Mononuclear cell (primary cell): Measurements from ENCODE around the gene MOB2. TPM values are rescaled to one million over a fixed set of nuclear protein-coding genes. Genes with fewer than 3 reads are reported as not detected.

ENCODE experiments used
- H3K27me3 ChIP-seq: 2 replicates; pipeline ENCODE4 v1.6.0; 2011; ENCODE audit warnings: low read length, control low read depth; ENCODE audit not compliant: insufficient read depth
- H3K4me1 ChIP-seq: 2 replicates; pipeline ENCODE4 v1.5.1; 2011; ENCODE audit warnings: mild to moderate bottlenecking, low read length, control low read depth; ENCODE audit not compliant: insufficient read depth
- H3K4me3 ChIP-seq: 2 replicates; pipeline ENCODE4 v1.5.1; 2011; ENCODE audit warnings: mild to moderate bottlenecking, low read length, moderate library complexity
- H3K9me3 ChIP-seq: 2 replicates; pipeline ENCODE4 v1.5.1; 2011; ENCODE audit warnings: low read depth, mild to moderate bottlenecking, control low read depth, low read length
- total RNA-seq: library from RNA; depleted of rRNA; stranded (reverse); fragments of >200 nt; gene quantifications from one replicate; pipeline ENCODE4 v1.2.3, GENCODE V29; 2012

The MOB2 gene
- total RNA-seq, 1 donor: 20.7 TPM

DNA sequence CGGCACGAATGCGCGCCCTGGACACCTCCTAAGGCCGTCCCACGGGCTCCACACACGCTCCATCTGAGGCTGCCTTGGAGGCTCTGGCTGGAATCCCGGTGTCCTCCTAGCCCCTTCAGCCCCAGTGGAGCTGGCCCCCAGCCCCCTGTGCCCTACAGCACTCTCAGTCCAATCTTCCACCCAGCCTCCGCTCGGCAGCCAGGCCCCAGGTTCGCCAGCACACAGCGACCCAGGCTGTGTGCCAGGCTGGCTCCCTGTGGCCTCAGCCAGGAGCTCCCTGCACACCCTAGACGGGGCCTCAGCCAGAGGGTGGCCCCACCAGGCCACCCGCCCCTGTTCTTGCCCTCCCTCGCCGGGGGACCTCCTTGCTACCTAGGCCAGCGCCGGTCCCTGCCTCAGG lies 18.6 kb downstream of the MOB2 start:
- Histone ChIP-seq H3K9me3 (no peaks in the 10 kb centered on the region), H3K4me3 (no peak overlapping the region), H3K27me3 (no peaks in the 10 kb centered on the region), H3K4me1 (no peaks in the 10 kb centered on the region)

DNA sequence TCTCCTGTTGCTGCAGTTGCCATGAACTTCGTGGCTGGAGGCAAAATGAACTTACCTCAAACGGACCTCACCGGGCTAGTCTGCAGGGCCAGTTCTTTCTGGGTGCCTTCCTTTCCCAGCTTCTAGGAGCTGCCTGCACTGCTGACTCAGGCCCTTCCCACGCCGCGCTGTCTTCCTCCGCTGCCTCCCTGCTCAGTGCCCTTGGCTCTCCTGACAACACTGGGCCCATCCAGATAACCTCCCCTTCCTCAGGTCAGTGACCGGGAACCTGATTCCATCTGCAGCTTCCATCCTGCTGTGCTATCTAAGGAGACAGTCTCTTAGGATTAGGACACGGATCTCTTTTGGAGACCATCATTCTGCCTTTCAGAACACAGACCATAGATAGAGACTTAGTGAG lies 19.3 kb downstream of the MOB2 start:
- no peak overlapping the region for H3K4me3 ChIP-seq

DNA sequence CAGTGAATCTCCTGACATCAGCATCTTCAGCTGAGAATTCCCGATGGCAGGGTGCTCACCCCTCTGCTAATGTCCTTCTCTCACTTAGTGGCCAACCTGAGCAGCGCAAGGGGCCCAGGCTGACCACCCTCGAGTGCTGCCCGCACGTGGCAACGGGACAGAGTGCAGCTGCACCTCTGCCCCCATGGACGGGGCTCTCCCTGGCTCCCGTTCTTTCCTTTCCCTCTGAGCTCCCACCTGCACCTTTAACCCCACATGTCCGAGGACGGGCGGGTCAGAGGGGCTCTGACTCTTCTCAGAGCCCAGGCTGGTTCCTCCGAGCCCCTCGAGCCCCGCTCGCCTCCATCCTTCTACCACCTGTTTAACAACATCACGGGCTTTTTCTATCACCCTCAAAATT lies 19.8 kb downstream of the MOB2 start:
- H3K27me3 ChIP-seq: no peaks in the 10 kb centered on the region

More for the DNA sequence above, 19.3 kb downstream of the MOB2 start:
- no peaks in the 10 kb centered on the region for H3K4me1 ChIP-seq
- no peaks in the 10 kb centered on the region for H3K9me3 ChIP-seq
- H3K27me3 ChIP-seq: no peaks in the 10 kb centered on the region

DNA sequence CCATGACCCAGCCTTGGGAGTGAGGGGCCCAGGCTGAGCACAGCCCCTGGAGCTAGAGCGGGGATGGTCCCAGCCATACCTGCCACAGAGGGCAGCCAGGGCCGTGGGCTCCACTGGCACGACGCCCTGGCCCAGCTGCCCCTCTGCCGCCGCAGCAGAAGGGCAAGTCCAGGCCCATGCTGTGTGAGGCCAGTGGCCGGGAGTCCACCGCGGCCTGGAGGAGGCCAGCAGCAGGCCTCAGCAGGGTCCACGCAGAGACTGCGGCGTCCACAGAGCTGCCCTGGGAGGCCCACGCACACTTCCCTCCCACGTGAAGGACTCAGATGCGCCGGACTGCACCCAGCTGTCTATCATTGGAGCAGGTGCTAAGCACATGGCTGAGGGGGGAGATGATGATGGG lies 23.5 kb downstream of the MOB2 start:
- Histone ChIP-seq H3K9me3 (no peaks in the 10 kb centered on the region), H3K4me1 (no peaks in the 10 kb centered on the region), H3K4me3 (no peak overlapping the region), H3K27me3 (no peaks in the 10 kb centered on the region)

More for the DNA sequence above, 19.8 kb downstream of the MOB2 start:
- Histone ChIP-seq H3K9me3 (no peaks in the 10 kb centered on the region), H3K4me1 (no peaks in the 10 kb centered on the region), H3K4me3 (no peak overlapping the region)

DNA sequence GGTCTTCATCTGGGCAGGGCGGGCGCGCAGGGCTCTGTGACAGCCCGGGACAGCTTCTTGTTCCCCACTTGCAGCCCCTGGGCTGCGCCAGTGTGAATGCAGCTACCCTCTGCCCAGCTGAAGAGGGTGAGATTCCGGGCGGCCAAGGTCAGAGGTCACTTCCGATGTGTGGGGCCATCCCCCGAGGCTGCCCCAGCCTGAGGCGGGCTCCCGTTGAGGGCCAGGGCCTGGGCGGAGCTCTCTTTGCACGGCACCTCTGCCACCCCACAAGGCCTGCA lies 23.9 kb downstream of the MOB2 start:
- Histone ChIP-seq H3K4me3 (no peak overlapping the region), H3K27me3 (no peaks in the 10 kb centered on the region), H3K9me3 (no peaks in the 10 kb centered on the region), H3K4me1 (no peaks in the 10 kb centered on the region)

DNA sequence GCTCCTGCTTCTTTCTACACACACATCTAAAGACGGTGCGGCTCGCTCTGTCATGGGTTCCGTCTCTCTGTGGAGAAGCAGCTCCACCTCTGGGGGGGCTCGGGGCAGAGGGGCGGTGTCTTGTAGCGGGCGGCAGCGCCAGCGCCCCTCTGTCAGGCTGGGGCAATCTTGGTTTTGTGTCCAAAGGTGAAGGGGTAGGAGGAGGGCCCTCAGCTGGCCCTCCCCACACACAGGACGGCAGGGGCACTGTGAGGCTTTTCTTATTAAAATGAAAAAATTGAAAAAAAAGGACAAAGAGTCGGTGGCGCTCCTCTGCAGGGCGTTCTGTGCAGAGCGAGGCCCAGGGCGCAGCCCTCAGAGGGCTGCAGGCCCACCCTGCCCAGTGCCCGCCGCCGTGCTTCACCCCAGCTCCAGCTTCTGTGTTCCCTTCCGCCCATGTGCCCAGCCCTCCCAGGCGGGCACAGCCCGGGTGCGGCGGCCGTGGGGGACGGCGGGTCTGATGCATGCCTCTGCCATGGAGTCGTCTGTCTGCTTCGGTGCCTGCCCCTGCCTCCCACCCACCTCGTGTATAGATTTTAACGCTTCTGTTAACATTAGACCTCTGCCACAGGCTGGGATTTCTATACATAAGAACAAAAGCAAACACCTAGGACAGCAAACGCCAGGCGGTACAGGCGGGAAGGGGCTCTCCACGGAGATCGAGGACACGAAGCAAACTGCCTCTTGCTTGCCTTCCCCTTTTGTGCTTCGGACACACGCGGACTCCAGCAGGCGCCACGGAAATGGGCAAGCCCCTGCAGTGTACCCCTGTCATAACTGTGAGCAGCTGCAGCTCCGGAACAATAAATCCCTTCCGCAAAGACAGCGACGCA lies 24.5 kb downstream of the MOB2 start:
- H3K27me3 ChIP-seq: no peaks in the 10 kb centered on the region
- no peaks in the 10 kb centered on the region for H3K4me1 ChIP-seq
- no peaks in the 10 kb centered on the region for H3K9me3 ChIP-seq
- H3K4me3 ChIP-seq: no peak overlapping the region

DNA sequence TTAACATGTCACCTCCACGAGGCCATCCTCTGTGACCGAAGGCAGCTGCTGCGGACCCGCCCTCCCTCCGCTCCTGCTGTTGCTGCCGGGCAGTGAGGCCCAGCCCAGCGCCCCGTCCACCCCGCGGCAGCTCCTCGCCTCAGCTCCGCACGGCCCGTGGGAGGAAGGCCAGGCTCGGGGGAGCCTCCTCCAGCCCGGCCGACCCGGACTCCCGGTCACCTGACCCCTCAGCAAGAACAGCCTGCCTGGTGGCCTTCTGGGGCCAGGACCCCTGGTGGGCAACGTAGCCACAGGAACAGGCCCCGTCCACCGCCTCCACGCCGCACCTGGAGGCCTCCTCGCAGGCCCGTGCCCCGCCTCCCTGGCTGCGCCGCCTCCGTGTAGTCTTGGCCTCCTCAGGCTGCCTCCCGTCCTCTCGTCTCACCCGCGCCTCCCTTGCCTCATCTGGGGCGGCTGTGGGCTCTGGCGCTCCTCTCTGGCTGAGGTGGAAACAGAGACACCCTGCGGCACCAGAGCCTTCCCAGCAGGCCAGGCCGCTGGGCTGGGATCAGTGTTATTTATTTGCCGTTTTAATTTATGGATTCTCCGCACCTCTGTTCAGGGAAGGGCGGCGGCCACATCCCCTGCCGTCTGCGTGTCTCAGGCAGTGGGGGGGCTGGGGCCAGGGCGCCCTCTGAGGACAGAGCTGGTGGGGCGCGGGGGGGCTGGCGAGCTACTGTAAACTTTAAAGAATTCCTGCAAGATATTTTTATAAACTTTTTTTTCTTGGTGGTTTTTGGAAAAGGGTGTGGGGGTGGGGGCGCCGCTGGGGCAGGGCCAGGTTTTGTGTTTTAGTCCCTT lies 25.4 kb downstream of the MOB2 start:
- H3K9me3 ChIP-seq: no peaks in the 10 kb centered on the region
- H3K27me3 ChIP-seq: no peaks in the 10 kb centered on the region
- H3K4me3 ChIP-seq: no peak overlapping the region
- H3K4me1 ChIP-seq: no peaks in the 10 kb centered on the region

DNA sequence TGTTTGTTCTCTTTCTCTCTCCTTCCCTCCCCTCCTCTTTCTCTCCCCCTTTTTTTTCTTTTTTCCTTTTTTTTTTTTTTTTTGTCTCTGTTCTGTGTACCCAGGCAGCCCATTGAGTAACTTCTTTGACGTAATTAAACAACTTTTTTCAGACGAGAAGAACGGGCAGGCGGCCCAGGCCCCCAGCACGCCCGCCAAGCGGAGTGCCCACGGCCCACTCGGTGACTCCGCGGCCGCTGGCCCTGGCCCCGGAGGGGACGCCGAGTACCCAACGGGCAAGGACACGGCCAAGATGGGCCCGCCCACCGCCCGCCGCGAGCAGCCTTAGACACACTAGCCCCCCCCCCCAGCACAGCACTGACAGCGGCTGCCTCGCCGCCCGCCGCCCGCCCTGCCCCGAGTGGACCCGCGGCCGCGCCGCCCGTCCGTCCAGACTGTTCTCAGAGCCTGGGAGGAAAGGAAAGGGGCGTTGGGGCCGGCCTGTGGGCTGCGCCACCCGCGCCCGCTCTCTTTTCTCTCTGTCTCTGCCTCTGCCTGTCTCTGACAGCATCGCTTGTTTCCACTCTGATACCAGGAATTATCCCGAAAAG lies 26.1 kb downstream of the MOB2 start:
- no peaks in the 10 kb centered on the region for H3K4me1 ChIP-seq
- no peaks in the 10 kb centered on the region for H3K27me3 ChIP-seq
- H3K9me3 ChIP-seq: no peaks in the 10 kb centered on the region
- no peak overlapping the region for H3K4me3 ChIP-seq

DNA sequence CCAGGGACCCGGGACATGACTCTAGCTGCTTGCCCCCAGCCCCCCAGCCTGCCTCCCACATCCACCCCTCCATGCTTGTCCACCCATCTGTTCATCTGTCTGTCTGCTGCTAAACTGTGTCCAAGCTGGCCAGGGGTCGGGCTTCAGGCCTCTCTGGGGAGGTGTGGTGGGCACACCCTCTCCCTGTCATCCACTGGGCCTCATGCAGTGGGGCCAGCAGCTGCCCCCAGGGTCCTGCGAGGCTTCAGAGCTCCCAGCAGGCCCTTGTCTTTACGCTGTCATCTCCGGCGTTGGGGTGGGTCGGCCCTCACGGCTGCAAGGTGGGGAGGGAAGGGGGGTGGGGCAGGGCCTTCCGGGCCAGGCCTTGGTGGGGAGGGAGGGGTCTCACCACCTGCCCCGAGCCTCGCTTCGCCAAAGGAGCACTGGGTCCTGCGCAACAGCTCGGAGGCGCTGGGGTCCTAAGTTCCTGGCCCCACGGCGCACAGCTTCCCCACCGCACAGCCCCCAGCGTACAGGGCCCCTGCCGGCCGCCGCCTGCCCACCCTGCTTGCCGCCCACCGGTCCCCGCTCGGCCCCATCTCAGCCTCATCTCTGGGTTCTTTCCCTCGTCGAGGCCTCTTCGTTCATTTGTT lies 26.7 kb downstream of the MOB2 start:
- Histone ChIP-seq H3K4me3 (no peak overlapping the region), H3K4me1 (no peaks in the 10 kb centered on the region), H3K9me3 (no peaks in the 10 kb centered on the region), H3K27me3 (no peaks in the 10 kb centered on the region)

DNA sequence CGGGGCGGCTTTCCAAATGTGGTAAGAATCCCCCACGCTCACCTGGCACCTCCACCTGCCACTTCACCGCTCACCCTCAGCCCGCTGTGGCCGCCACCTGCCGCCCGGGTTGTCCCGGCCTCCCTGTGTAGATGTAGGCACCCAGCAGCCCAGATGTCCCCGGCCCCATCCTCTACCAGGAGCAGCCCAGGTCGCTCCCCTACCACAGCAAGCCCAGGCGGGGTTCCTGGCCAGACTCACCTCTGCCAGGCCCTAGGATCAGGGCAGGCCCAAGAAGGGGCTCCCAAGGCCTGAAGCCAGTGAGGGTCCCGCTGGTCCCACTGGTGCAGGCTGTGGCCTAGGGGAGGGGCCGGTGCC lies 27.4 kb downstream of the MOB2 start:
- H3K4me3 ChIP-seq: no peak overlapping the region
- no peaks in the 10 kb centered on the region for H3K9me3 ChIP-seq
- H3K4me1 ChIP-seq: no peaks in the 10 kb centered on the region
- no peaks in the 10 kb centered on the region for H3K27me3 ChIP-seq

DNA sequence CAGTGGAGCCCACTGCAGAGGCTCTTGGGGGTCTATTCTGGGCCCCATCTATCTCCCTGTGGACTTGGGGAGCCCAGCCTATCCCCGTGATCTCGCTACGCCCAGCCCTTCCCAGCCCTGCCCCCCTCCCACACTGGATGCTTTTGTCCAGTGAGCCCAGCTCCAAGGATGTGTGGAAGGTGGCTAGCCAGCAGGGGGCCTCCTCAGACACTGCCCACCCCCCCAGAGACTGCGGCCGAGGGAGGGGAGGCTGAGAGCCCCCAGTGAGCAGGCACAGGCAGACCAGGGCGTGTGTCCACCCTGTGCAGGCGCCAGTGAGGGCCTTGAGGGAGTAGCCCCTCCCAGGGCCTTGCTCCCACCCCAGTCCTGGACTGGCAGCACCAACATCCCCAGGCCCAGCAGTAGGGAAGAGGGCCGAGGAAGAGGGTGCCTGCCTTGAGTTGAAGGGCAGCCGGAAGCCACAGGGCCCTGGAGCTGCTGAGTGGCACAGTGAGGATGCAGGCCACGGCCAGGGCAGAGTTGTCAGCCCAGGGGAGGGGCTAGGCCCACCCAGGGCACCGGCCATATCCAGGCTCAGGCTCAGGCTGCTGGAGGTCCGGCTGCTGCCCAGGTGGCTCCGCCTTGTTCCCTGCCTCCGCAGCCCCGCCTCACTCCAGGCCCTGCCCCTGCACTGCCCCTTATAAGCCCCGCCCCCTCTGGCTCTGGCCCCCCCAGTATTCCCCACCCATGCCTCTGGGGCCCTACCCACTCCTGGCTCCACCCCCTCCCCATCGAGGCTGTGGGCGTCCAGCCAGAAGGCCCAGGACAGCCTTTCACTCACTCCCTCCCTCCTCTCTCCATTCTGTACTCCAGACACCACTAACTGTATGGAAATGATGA lies 28.0 kb downstream of the MOB2 start:
- H3K4me1 ChIP-seq: no peaks in the 10 kb centered on the region
- no peak overlapping the region for H3K4me3 ChIP-seq
- H3K27me3 ChIP-seq: no peaks in the 10 kb centered on the region
- no peaks in the 10 kb centered on the region for H3K9me3 ChIP-seq

DNA sequence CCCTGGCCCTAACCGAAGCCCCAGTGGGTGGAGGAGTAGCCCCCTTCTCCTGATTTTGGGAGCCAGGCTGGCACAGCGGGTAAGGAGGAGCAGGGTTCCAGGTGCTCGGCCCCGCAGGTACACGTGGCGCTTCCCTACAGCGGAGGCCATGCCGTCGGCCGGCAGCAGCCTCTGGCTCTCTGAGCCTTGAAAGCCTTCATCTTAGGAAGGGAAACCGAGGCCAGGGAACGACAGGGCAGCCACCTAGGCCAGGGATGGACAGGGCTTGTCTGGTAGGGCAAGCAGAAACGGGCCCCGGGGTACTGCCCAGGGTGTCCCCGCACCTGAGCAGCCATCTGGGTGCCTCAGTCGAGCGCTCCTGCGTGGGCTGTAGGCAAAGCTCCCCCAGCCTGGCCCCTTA lies 28.7 kb downstream of the MOB2 start:
- no peaks in the 10 kb centered on the region for H3K4me1 ChIP-seq
- no peaks in the 10 kb centered on the region for H3K27me3 ChIP-seq
- H3K4me3 ChIP-seq: no peak overlapping the region
- no peaks in the 10 kb centered on the region for H3K9me3 ChIP-seq

DNA sequence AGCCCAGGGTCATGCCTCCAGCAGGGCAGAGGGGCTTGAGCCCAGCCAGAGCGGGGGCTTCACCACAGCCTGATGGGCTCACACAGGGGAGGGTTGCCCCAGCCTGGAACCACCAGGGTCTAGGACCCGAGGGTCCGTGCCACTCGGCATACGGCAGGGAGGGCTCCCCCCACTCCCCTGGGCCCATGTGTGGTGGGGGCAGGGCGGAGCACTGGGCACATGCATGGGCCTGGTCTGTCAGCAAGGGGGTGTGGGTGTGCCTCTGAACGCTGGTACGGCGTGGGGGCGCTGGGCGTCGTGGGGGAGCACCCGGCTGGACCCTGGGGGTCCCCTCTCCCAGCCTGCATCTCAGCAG lies 29.3 kb downstream of the MOB2 start:
- Histone ChIP-seq H3K27me3 (no peaks in the 10 kb centered on the region), H3K9me3 (no peaks in the 10 kb centered on the region), H3K4me3 (no peak overlapping the region), H3K4me1 (no peaks in the 10 kb centered on the region)

DNA sequence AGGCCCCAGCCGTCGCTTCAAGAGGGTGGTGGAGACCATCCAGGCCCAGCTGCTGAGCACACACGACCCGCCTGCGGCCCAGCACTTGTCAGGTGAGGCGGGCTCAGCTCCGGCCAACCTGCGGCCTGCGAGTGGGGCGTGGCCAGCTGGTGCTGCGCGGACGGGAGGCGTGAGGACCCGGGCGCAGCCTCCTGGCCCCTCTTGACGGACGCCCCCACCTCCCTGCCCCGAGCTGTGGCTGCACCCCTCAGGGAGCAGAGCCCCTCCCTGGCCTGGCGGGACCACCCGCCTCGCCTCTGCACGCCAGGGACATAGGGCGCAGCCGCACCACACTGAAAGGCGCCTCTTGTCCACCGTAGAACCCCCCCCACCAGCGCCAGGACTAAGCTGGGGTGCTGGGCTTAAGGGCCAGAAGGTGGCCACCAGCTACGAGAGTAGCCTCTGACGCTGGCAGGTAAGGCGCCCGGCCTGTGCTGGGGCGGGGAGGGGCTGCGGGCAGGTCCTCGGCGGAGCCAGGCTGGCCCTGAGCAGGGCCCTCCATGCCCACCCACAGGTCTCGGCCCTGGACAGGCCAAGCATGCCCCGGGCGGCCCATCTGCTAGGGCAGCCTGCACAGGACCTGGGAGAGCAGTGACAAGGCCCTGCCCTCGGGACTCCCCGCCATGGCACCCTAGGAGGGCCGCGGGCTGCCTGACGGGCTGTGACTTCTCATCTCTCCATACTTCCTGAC lies 29.8 kb downstream of the MOB2 start:
- H3K4me3 ChIP-seq: no peak overlapping the region

More for the DNA sequence above, 29.8 kb downstream of the MOB2 start:
- H3K9me3 ChIP-seq: no peaks in the 10 kb centered on the region
- H3K4me1 ChIP-seq: no peaks in the 10 kb centered on the region
- no peaks in the 10 kb centered on the region for H3K27me3 ChIP-seq
